ENCODE measurements around the gene LRRC4C.

Gene LRRC4C

DNA sequence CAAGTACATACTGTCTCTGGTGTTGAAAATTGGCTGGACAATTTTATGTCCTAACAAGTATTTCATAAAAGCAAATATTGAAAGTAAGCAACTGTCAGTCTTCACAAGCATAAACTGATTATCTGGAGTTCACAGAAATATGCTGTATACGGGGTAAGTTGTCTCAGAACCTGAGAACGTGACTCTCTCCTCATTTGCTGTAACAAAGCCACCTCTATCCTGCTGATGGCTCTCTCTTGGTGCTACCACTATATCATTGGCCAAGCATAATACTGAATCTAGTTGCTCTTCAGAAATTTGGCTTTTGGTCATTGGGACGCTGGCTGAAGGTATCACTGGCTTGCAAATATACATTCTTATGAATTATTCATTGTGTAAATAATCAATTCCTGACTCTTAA is 1078.0 kb downstream of the LRRC4C start:
- TF ChIP-seq, protein P1, sequence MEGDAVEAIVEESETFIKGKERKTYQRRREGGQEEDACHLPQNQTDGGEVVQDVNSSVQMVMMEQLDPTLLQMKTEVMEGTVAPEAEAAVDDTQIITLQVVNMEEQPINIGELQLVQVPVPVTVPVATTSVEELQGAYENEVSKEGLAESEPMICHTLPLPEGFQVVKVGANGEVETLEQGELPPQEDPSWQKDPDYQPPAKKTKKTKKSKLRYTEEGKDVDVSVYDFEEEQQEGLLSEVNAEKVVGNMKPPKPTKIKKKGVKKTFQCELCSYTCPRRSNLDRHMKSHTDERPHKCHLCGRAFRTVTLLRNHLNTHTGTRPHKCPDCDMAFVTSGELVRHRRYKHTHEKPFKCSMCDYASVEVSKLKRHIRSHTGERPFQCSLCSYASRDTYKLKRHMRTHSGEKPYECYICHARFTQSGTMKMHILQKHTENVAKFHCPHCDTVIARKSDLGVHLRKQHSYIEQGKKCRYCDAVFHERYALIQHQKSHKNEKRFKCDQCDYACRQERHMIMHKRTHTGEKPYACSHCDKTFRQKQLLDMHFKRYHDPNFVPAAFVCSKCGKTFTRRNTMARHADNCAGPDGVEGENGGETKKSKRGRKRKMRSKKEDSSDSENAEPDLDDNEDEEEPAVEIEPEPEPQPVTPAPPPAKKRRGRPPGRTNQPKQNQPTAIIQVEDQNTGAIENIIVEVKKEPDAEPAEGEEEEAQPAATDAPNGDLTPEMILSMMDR (IDR thresholded peaks at IDR 0.05): no peak

GRCh38 chr11:40380835-40381234 is 1078.6 kb downstream of the LRRC4C start:
- TF ChIP-seq, protein P1 (IDR thresholded peaks at IDR 0.05): no peak

DNA sequence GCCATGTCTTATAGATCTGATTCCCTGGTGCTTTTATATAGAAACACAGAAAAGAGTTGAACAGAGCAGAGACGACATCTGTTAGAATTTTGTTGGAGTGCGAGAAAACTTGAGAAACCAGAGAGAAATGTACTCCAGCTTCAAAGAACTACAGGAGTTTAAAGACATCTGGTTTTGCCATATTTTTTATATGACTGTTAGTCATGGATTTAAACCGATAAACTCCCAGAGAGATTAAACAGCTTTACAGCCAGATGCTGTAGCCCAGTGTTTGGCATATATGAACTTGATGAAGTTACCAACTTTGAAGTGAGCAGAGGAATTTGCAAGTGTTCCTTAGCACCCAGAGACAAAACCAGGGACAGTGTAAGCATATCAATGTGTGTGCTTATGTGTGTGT is 1083.1 kb downstream of the LRRC4C start:
- TF ChIP-seq, protein P1 (IDR thresholded peaks at IDR 0.05): no peak

DNA sequence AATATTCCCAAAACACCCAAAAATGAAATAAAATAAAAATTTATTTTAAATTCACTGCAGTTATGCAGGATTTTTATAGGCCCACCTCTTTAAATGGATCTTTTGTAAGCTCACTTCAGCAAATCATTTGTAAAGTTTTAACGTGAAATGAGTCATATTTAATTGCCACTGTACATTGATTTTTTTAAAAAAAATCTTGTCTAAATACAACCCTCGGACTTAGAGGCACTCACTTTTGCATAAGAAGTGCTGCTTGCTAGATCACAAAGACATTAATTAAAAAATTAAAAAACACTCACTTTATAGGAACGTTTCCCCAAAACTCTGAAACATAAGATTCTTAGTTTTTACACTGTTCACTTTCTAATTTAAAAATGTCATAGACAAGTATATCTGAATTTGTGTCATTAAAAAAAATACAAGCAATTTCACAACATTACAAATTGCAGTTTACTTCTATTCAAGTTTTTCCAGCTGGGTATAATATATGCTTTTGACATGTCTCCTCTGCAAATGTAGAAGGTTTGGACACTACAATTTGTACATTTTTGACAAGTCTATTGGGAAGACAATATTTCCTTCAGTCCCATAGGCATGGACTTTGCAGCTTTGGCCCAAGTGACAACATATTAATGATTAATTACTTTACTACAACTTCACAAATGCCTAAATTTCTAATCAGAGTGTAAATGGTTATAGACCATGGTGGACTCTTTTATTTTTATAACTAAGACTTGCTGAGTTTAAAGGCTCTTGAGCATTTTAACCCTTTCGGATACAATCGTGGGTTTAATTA is 1088.4 kb downstream of the LRRC4C start:
- TF ChIP-seq, protein P1 (IDR thresholded peaks at IDR 0.05): no peak

DNA sequence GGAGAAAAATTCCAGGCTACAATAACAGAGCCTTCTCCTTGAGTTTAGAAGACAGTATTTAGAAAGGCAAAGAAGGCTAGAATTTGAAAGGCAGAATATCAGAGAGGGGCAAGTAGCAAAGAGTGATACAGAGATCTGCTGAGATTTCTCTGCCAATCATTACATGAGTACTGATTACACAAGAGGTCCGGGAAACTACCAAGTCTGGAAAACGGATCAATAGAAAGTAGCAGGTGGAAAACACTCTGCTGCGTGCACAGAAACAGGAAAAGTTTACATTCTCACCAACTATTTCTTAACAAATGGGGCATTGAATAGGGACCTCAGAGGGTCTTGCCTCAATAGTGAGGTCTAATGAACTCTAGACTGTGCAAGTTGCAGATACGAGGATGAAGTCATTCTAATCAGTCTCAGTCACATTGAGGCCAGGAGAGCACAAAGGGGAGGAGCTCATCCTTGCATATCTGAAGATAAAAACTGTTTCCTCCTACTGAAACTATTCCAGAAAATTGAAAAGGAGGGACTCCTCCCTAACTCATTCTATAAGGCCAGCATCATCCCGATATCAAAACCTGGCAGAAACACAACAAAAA is 1099.2 kb downstream of the LRRC4C start:
- TF ChIP-seq, protein P1 (IDR thresholded peaks at IDR 0.05): no peak

DNA sequence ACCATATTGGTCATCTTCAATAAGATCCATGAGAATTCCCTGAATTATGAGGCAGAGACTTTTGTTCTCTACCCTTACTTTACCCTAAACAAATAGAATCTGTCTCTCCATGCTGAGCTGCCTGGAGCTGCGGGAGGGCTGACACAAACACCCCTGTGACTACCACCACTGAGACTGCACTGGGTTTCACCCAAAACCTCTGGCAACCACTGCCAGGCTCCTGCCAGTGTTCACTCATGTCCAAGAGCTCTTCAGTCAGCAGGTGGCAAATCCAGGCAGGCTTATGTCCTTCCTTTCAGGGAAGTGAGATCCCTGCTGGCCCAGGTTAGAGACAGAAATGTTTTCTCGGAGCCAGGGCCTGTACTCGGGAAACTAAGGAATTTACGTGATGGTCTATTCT is 1105.3 kb downstream of the LRRC4C start:
- TF ChIP-seq, protein P1 (IDR thresholded peaks at IDR 0.05): no peak

DNA sequence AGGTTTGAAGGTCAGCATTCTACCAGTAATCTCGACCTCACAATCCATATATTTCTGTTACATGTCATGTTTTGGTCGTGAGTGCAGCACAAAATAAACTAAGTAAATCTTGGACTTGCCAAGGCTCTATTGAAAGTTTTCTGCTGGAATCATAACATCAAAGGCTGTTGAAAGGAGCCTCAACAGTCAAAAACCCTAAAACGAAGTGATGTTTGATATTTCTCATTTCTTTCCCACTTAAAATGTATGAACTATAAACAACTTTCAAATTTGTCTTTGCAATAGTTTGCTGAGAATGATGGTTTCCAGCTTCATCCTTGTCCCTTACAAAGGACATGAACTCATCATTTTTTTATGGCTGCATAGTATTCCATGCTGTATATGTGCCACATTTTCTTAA is 1118.5 kb downstream of the LRRC4C start:
- TF ChIP-seq, protein P1 (IDR thresholded peaks at IDR 0.05): no peak
